C4-2B (cell line): ENCODE results near the gene ZNF467.

Experiments used
- CTCF ChIP-seq: fragments of 450-650 bp; conservative IDR thresholded peaks from 2 replicates; pipeline ENCODE4 v1.5.1; 2017; ENCODE audit warnings: mild to moderate bottlenecking
- ZFX ChIP-seq: fragments of 450-650 bp; IDR thresholded peaks from 2 replicates; pipeline ENCODE4 v1.6.1; 2017

- TF ChIP-seq ZFX (no peak), CTCF (no peak)
Measured at GRCh38 chr7:149793261-149793660, 19.9 kb upstream of the ZNF467 start.
